IMR-90 (cell line): ENCODE measurements around the gene LUC7L. TPM values are rescaled to one million over a fixed set of nuclear protein-coding genes. Genes with fewer than 3 reads are reported as not detected.

Experiments
- ATAC-seq: fragments of 200-7000 bp; cut with Tn5 transposase; 2 replicates; pipeline ENCODE4 v1.9.1; 2020; ENCODE audit warnings: low read depth, mild to moderate bottlenecking, moderate library complexity
- BruUV-seq: library from RNA; stranded (reverse); fragments of 400-500 nt; replicated peaks from 2 replicates; lab custom pipeline; 2021; lab: Mats Ljungman, UMichigan
- CTCF ChIA-PET: fragments of 300-600 bp; formaldehyde crosslinking; extraction: SDS; loops from one replicate; lab custom pipeline; 2021; ENCODE audit warnings: antibody characterized with exemption; lab: Yijun Ruan, JAX
- POLR2A ChIA-PET: fragments of 300-600 bp; sonication (Branson Sonifier 250); formaldehyde crosslinking; loops from one replicate; lab custom pipeline; 2022; ENCODE audit warnings: antibody characterized with exemption; ENCODE audit not compliant: unreplicated experiment; lab: Charles Lee
- DNase-seq: peaks from one replicate; pipeline ENCODE4 v3.0.0; 2013
- H2AFZ ChIP-seq: replicated peaks from 2 replicates; pipeline ENCODE3; 2013; ENCODE audit warnings: low read length, mild to moderate bottlenecking; ENCODE audit not compliant: poor library complexity
- H2AK5ac ChIP-seq: 2 replicates; pipeline ENCODE4 v1.6.1; 2013; ENCODE audit warnings: low read depth, low read length, inconsistent platforms
- H2AK9ac ChIP-seq: replicated peaks from 2 replicates; pipeline ENCODE3; 2013; ENCODE audit warnings: mild to moderate bottlenecking, low read depth, low read length, moderate library complexity; ENCODE audit not compliant: poor library complexity
- H2BK120ac ChIP-seq: 2 replicates; pipeline ENCODE4 v1.6.1; 2013; ENCODE audit warnings: low read depth, low read length, inconsistent platforms
- H2BK15ac ChIP-seq: 3 replicates; pipeline ENCODE4 v1.6.1; 2013; ENCODE audit warnings: low read depth, low read length, inconsistent platforms
- H2BK20ac ChIP-seq: 2 replicates; pipeline ENCODE4 v1.6.1; 2013; ENCODE audit warnings: low read depth, mild to moderate bottlenecking, inconsistent platforms, low read length, moderate library complexity
- H2BK5ac ChIP-seq: 2 replicates; pipeline ENCODE4 v1.6.1; 2013; ENCODE audit warnings: mild to moderate bottlenecking, low read depth, low read length, inconsistent platforms; ENCODE audit not compliant: poor library complexity, severe bottlenecking
- H3K14ac ChIP-seq: replicated peaks from 2 replicates; pipeline ENCODE4 v1.6.1; 2013; ENCODE audit warnings: low read depth, low read length, inconsistent platforms
- H3K18ac ChIP-seq: 2 replicates; pipeline ENCODE4 v1.6.1; 2013; ENCODE audit warnings: low read depth, low read length, control low read depth
- H3K23ac ChIP-seq: 2 replicates; pipeline ENCODE4 v1.6.1; 2013; ENCODE audit warnings: low read depth, low read length, inconsistent platforms
- H3K27ac ChIP-seq: 2 replicates; pipeline ENCODE4 v1.5.1; 2013; ENCODE audit warnings: mild to moderate bottlenecking, control low read depth, low read length; ENCODE audit not compliant: insufficient read depth
- H3K27me3 ChIP-seq: 2 replicates; pipeline ENCODE4 v1.6.1; 2013; ENCODE audit warnings: low read length; ENCODE audit not compliant: control insufficient read depth, insufficient read depth
- H3K36me3 ChIP-seq: 2 replicates; pipeline ENCODE4 v1.6.1; 2013; ENCODE audit warnings: low read length, mixed read lengths; ENCODE audit not compliant: control insufficient read depth, insufficient read depth
- H3K4ac ChIP-seq: 2 replicates; pipeline ENCODE4 v1.6.1; 2013; ENCODE audit warnings: low read depth, low read length, inconsistent platforms
- H3K4me1 ChIP-seq: 2 replicates; pipeline ENCODE4 v1.6.1; 2013; ENCODE audit warnings: low read length, mixed read lengths; ENCODE audit not compliant: control insufficient read depth, insufficient read depth
- H3K4me2 ChIP-seq: 2 replicates; pipeline ENCODE4 v1.6.1; 2013; ENCODE audit warnings: low read depth, mild to moderate bottlenecking, control low read depth, low read length, moderate library complexity
- H3K4me3 ChIP-seq: 2 replicates; pipeline ENCODE4 v1.5.1; 2013; ENCODE audit warnings: low read depth, mild to moderate bottlenecking, control low read depth, low read length, moderate library complexity; ENCODE audit not compliant: insufficient read depth
- H3K56ac ChIP-seq: 2 replicates; pipeline ENCODE4 v1.6.1; 2013; ENCODE audit warnings: low read length, inconsistent platforms; ENCODE audit not compliant: insufficient read depth; ENCODE audit errors: extremely low read depth
- H3K79me1 ChIP-seq, 2 experiments: 2 replicates each; pipeline ENCODE4 v1.6.1; 2013; ENCODE audit warnings: low read length in 2 of 2, inconsistent platforms in 1 of 2, low read depth in 1 of 2
- H3K9ac ChIP-seq: 2 replicates; pipeline ENCODE4 v1.6.1; 2013; ENCODE audit warnings: low read depth, low read length, control low read depth
- H3K9me1 ChIP-seq: 2 replicates; pipeline ENCODE4 v1.6.1; 2013; ENCODE audit warnings: low read length, inconsistent platforms; ENCODE audit not compliant: insufficient read depth
- H3K9me3 ChIP-seq: 2 replicates; pipeline ENCODE4 v1.6.1; 2013; ENCODE audit warnings: low read length; ENCODE audit not compliant: control insufficient read depth, insufficient read depth
- H4K20me1 ChIP-seq: 2 replicates; pipeline ENCODE4 v1.6.1; 2013; ENCODE audit warnings: low read length, inconsistent platforms; ENCODE audit not compliant: insufficient read depth
- H4K5ac ChIP-seq: 2 replicates; pipeline ENCODE4 v1.6.1; 2013; ENCODE audit warnings: mild to moderate bottlenecking, low read depth, low read length, control low read depth
- H4K8ac ChIP-seq, 2 experiments: 2 replicates each; pipeline ENCODE4 v1.6.1; 2013; ENCODE audit warnings: low read depth in 2 of 2, low read length in 2 of 2, control low read depth in 1 of 2, inconsistent platforms in 1 of 2
- H4K91ac ChIP-seq: 2 replicates; pipeline ENCODE4 v1.6.1; 2013; ENCODE audit warnings: low read depth, low read length, inconsistent platforms; ENCODE audit not compliant: insufficient read depth
- RFX5 ChIP-seq: IDR thresholded peaks from 2 replicates; pipeline ENCODE4 v1.8.0; 2012; ENCODE audit warnings: low read depth, mild to moderate bottlenecking, low read length, moderate library complexity
- SMC3 ChIP-seq: fragments of 150-350 bp; IDR thresholded peaks from 2 replicates; pipeline ENCODE4 v1.6.1; 2016; ENCODE audit warnings: low read depth, mild to moderate bottlenecking, antibody characterized with exemption, low read length, moderate library complexity
- WGBS, 2 experiments: methylation state at CpG; one replicate each; pipeline versions ENCODE4 v1.1.5 to v1.1.7; 2013; ENCODE audit warnings: missing lambda C conversion rate in 2 of 2; ENCODE audit not compliant: insufficient read length in 1 of 2; ENCODE audit errors: extremely low coverage in 2 of 2; 5-methylcytosine and 5-hydroxymethylcytosine counted together
- dilution Hi-C: fragments of 300-500 bp; cut with HindIII; formaldehyde crosslinking; loops from one replicate; pipeline ENCODE4 v1.14.3; 2018; ENCODE audit warnings: low sequenced_read_pairs; ENCODE audit not compliant: unreplicated experiment
- in situ Hi-C: fragments of 300-500 bp; cut with MboI; formaldehyde crosslinking; loops from 3 replicates; pipeline ENCODE4 v1.14.3; 2019; ENCODE audit warnings: low sequenced_read_pairs, inconsistent platforms, mixed read lengths
- intact Hi-C: fragments of 100-400 bp; cut with micrococcal nuclease; formaldehyde crosslinking; loops from 2 replicates; pipeline ENCODE4 v1.10.0; 2022
- polyA plus RNA-seq, 3 experiments: library from polyadenylated mRNA; depleted of rRNA; stranded (reverse); fragments of >200 nt; gene quantifications; 2 replicates each; pipeline ENCODE4 v1.2.3, GENCODE V29; 2012; ENCODE audit warnings: low replicate concordance in 1 of 3
- total RNA-seq: library from RNA; depleted of rRNA; stranded (reverse); fragments of >200 nt; gene quantifications from 2 replicates; pipeline ENCODE4 v1.2.3, GENCODE V29; 2012
- TF ChIP-seq, protein P1 (sequence below): conservative IDR thresholded peaks from 2 replicates; pipeline ENCODE4 v1.5.1; 2012; ENCODE audit warnings: mild to moderate bottlenecking, low read depth, low read length, improper control_type of control experiment

Gene LUC7L
- total and polyA plus RNA-seq, 2 of the 4 experiments (the other 2 are of a cell fraction), result 21.5 to 55.6 TPM

DNA sequence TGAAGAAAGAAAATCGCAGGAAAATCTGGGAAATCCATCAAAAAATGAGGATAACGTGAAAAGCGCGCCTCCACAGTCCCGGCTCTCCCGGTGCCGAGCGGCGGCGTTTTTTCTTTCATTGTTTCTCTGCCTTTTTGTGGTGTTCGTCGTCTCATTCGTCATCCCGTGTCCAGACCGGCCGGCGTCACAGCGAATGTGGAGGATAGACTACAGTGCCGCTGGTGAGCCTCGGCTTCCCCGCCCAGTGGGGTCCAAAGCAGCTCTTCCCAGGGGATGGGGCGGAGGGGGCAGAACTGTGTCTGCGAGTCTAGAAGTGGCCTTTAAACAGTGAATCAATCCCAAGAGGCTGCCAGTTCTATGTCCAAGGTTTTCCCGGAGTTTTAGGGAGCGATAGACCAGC is 25.2 kb upstream of the LUC7L start:
- Histone ChIP-seq H3K9me1 (0 out of 2 replicates have a peak, but pooled peaks cover under 1% of the 10 kb centered on the region), H3K79me1 (no peaks in the 10 kb centered on the region), H4K5ac (no peak overlapping the region), H2BK120ac (no peak overlapping the region), H3K4ac (no peak overlapping the region), H3K4me1 (no peaks in the 10 kb centered on the region), H3K4me2 (no peak overlapping the region), H3K27me3 (no peaks in the 10 kb centered on the region), H3K9ac (no peak overlapping the region), H3K36me3 (peaks cover 26% of the 10 kb centered on the region), H2BK20ac (no peak overlapping the region), H2AK5ac (no peak overlapping the region), H3K9me3 (no peaks in the 10 kb centered on the region), H3K4me3 (no peak overlapping the region), H2AFZ (no peak overlapping the region), H3K56ac (no peak overlapping the region), H3K18ac (no peak overlapping the region), H2BK5ac (no peak overlapping the region), H4K20me1 (peaks cover 2% of the 10 kb centered on the region; the same call in 1 of the 2 replicates), H2AK9ac (no peak overlapping the region), H3K14ac (no peak overlapping the region), H3K23ac (no peak overlapping the region), H2BK15ac (no peak overlapping the region), H3K27ac (no peak overlapping the region), H4K91ac (no peak overlapping the region), H4K8ac (no peak overlapping the region)
- no TSS peak for BruUV-seq
- no peak for TF ChIP-seq SMC3
- TF ChIP-seq, protein P1, sequence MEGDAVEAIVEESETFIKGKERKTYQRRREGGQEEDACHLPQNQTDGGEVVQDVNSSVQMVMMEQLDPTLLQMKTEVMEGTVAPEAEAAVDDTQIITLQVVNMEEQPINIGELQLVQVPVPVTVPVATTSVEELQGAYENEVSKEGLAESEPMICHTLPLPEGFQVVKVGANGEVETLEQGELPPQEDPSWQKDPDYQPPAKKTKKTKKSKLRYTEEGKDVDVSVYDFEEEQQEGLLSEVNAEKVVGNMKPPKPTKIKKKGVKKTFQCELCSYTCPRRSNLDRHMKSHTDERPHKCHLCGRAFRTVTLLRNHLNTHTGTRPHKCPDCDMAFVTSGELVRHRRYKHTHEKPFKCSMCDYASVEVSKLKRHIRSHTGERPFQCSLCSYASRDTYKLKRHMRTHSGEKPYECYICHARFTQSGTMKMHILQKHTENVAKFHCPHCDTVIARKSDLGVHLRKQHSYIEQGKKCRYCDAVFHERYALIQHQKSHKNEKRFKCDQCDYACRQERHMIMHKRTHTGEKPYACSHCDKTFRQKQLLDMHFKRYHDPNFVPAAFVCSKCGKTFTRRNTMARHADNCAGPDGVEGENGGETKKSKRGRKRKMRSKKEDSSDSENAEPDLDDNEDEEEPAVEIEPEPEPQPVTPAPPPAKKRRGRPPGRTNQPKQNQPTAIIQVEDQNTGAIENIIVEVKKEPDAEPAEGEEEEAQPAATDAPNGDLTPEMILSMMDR, result no peak
- TF ChIP-seq RFX5, result no peak
- dilution Hi-C loops (no loop called here), intact Hi-C loops (no loop called here), in situ Hi-C loops (no loop called here)
- ATAC-seq (no peak), DNase-seq (no peak)
- 92% methylated on average over 18 of the region's 25 CpGs; no CpG with 5 or more reads in 1 of the 2 experiments for WGBS, 2 experiments
- ChIA-PET POLR2A (no interaction called here), CTCF (no interaction called here)
